CD14-positive monocyte (primary cell): ENCODE data around the gene MCF2L2. TPM values are rescaled to one million over a fixed set of nuclear protein-coding genes. Genes with fewer than 3 reads are reported as not detected.

Experiments
- DNase-seq, 3 donors: peaks; one replicate each; pipeline ENCODE4 v3.0.0-alpha.2; 2011 to 2022
- H2AFZ ChIP-seq: 2 replicates; pipeline ENCODE4 v1.6.0; 2012; ENCODE audit warnings: mild to moderate bottlenecking, low read depth, low read length, inconsistent platforms; ENCODE audit not compliant: insufficient read depth, poor library complexity, severe bottlenecking
- H3K27ac ChIP-seq, 2 donors: 1 replicate in 1 of 2; 2 replicates in 1 of 2; pipeline ENCODE4 v1.5.1; 2012 to 2013; ENCODE audit warnings: low read length in 2 of 2, control low read depth in 1 of 2, inconsistent platforms in 1 of 2, low read depth in 1 of 2, mild to moderate bottlenecking in 1 of 2
- H3K27me3 ChIP-seq, 2 donors: one replicate each; pipeline versions ENCODE4 v1.6.0 to v1.6.1; 2011 to 2013; ENCODE audit warnings: low read length in 2 of 2; ENCODE audit not compliant: control insufficient read depth in 2 of 2, insufficient read depth in 2 of 2
- H3K36me3 ChIP-seq, 2 donors: replicated peaks in 1 of 2; 1 replicate in 1 of 2; 2 replicates in 1 of 2; pipeline versions ENCODE4 v1.5.1 to v1.6.1; 2012 to 2013; ENCODE audit warnings: low read length in 2 of 2, control low read depth in 1 of 2, inconsistent platforms in 1 of 2, mild to moderate bottlenecking in 1 of 2; ENCODE audit not compliant: insufficient read depth in 2 of 2, control insufficient read depth in 1 of 2
- H3K4me1 ChIP-seq, 2 donors: 1 replicate in 1 of 2; 2 replicates in 1 of 2; pipeline versions ENCODE4 v1.5.1 to v1.6.1; 2012 to 2013; ENCODE audit warnings: low read length in 2 of 2, control low read depth in 1 of 2, inconsistent platforms in 1 of 2, mild to moderate bottlenecking in 1 of 2, moderate library complexity in 1 of 2; ENCODE audit not compliant: insufficient read depth in 2 of 2, control insufficient read depth in 1 of 2
- H3K4me2 ChIP-seq: replicated peaks from 2 replicates; pipeline ENCODE3; 2012; ENCODE audit warnings: low read length, moderate library complexity, mild to moderate bottlenecking; ENCODE audit not compliant: poor library complexity, severe bottlenecking; ENCODE audit errors: extremely low read depth
- H3K4me3 ChIP-seq, 3 experiments: fragments of 200-600 bp in 1 of 3; sonication (generic) in 1 of 3; replicated peaks in 1 of 3; 1 replicate in 2 of 3; 2 replicates in 1 of 3; pipeline ENCODE4 v1.5.1; 2011 to 2013; ENCODE audit warnings: low read length in 3 of 3, mild to moderate bottlenecking in 3 of 3, control low read depth in 2 of 3, low read depth in 2 of 3, inconsistent platforms in 1 of 3, moderate library complexity in 1 of 3
- H3K79me2 ChIP-seq: 2 replicates; pipeline ENCODE4 v1.6.0; 2012; ENCODE audit warnings: mild to moderate bottlenecking, control low read depth, inconsistent platforms, low read length, moderate library complexity; ENCODE audit not compliant: insufficient read depth
- H3K9ac ChIP-seq: 2 replicates; pipeline ENCODE4 v1.6.0; 2017; ENCODE audit warnings: low read length, mild to moderate bottlenecking; ENCODE audit not compliant: insufficient read depth, poor library complexity, severe bottlenecking
- H3K9me3 ChIP-seq, 2 donors: replicated peaks in 1 of 2; 1 replicate in 1 of 2; 2 replicates in 1 of 2; pipeline versions ENCODE4 v1.5.1 to v1.6.1; 2012 to 2013; ENCODE audit warnings: low read length in 2 of 2, control low read depth in 1 of 2; ENCODE audit not compliant: control insufficient read depth in 1 of 2, insufficient read depth in 1 of 2
- H4K20me1 ChIP-seq: 2 replicates; pipeline ENCODE4 v1.6.0; 2012; ENCODE audit warnings: mild to moderate bottlenecking, low read length, control low read depth, moderate library complexity; ENCODE audit not compliant: insufficient read depth
- H3K27ac Mint-ChIP-seq, 7 donors: one replicate each; pipeline ENCODE4 v1.8.0; 2020; ENCODE audit warnings: mild to moderate bottlenecking in 7 of 7, mixed read lengths in 7 of 7, moderate library complexity in 6 of 7, inconsistent platforms in 2 of 7
- H3K27me3 Mint-ChIP-seq, 3 donors: one replicate each; pipeline ENCODE4 v1.8.0; 2021 to 2022; ENCODE audit warnings: low read depth in 3 of 3, mild to moderate bottlenecking in 3 of 3, mixed read lengths in 3 of 3, moderate library complexity in 3 of 3, inconsistent platforms in 1 of 3
- H3K36me3 Mint-ChIP-seq, 2 donors: one replicate each; pipeline ENCODE4 v1.8.0; 2020; ENCODE audit warnings: mixed read lengths in 2 of 2, inconsistent platforms in 1 of 2, mild to moderate bottlenecking in 1 of 2
- H3K4me1 Mint-ChIP-seq: one replicate; pipeline ENCODE4 v1.8.0; 2020; ENCODE audit warnings: mild to moderate bottlenecking, mixed read lengths
- H3K4me3 Mint-ChIP-seq, 2 donors: one replicate each; pipeline ENCODE4 v1.8.0; 2020; ENCODE audit warnings: mild to moderate bottlenecking in 2 of 2, mixed read lengths in 2 of 2, moderate library complexity in 1 of 2
- H3K9me3 Mint-ChIP-seq, 7 donors: one replicate each; pipeline ENCODE4 v1.8.0; 2020 to 2022; ENCODE audit warnings: mixed read lengths in 7 of 7, mild to moderate bottlenecking in 6 of 7, moderate library complexity in 6 of 7, inconsistent platforms in 2 of 7
- CTCF ChIP-seq: fragments of 200-600 bp; IDR thresholded peaks from one replicate; pipeline ENCODE4 v1.8.0; 2022; ENCODE audit warnings: antibody characterized with exemption, mild to moderate bottlenecking
- WGBS: methylation state at CpG from one replicate; pipeline ENCODE4 v1.1.5; 2013; ENCODE audit warnings: missing lambda C conversion rate; ENCODE audit not compliant: insufficient coverage; 5-methylcytosine and 5-hydroxymethylcytosine counted together
- intact Hi-C, 2 donors: fragments of 100-400 bp; cut with micrococcal nuclease; formaldehyde crosslinking; loops; one replicate each; pipeline versions ENCODE4 v1.15.0 to v1.15.1; 2023
- polyA plus RNA-seq, 3 donors: library from polyadenylated mRNA; depleted of rRNA in 1 of 3; unstranded in 2 of 3; stranded (reverse) in 1 of 3; fragments of 300-500 nt in 2 of 3; fragments of >200 nt in 1 of 3; fragmentation: Illumina TruSeq in 2 of 3; gene quantifications; 1 replicate in 2 of 3; 2 replicates in 1 of 3; pipeline ENCODE4 v1.2.3, GENCODE V29; 2012 to 2021

Gene MCF2L2
- polyA plus RNA-seq, 3 donors: 0.01 to 0.13 TPM; not detected in 1

GRCh38 chr3:183388213-183388895 is 40.1 kb downstream of the MCF2L2 start:
- Histone ChIP-seq H2AFZ (no peak overlapping the region), H3K9ac (no peak overlapping the region), H3K9me3 (no peaks in the 10 kb centered on the region), H3K27me3 (no peaks in the 10 kb centered on the region), H3K4me3 (no peak overlapping the region), H3K27ac (no peak overlapping the region), H3K4me1 (peaks cover 0 to 4% of the 10 kb centered on the region in 2 donors), H3K36me3 (no peaks in the 10 kb centered on the region), H4K20me1 (no peaks in the 10 kb centered on the region), H3K79me2 (no peaks in the 10 kb centered on the region), H3K4me2 (no peak overlapping the region)
- H3K27ac Mint-ChIP-seq: no peak overlapping the region
- no peak for TF ChIP-seq CTCF
- H3K4me1 Mint-ChIP-seq: peaks cover 4% of the 10 kb centered on the region
- H3K4me3 Mint-ChIP-seq: no peak overlapping the region
- peaks cover 2% of the 10 kb centered on the region in 3 donors for H3K27me3 Mint-ChIP-seq
- intact Hi-C loops: loop anchor here in 1 of 2 donors (10.0 kb wide), 2 partner anchors 94 to 134 kb away; partner anchors contain the start of gene B3GNT5
- H3K9me3 Mint-ChIP-seq: no peaks in the 10 kb centered on the region
- peak in 1 of 3 donors; percentile 25 for DNase-seq
- no peaks in the 10 kb centered on the region for H3K36me3 Mint-ChIP-seq
- WGBS: 76% methylated on average over 5 of the region's 7 CpGs

GRCh38 chr3:183387797-183388196 is 40.6 kb downstream of the MCF2L2 start:
- Mint-ChIP-seq H3K27me3 (peaks cover 2% of the 10 kb centered on the region in 3 donors), H3K9me3 (no peaks in the 10 kb centered on the region), H3K27ac (no peak overlapping the region), H3K36me3 (no peaks in the 10 kb centered on the region), H3K4me1 (peaks cover 4% of the 10 kb centered on the region), H3K4me3 (no peak overlapping the region)
- no peaks in the 10 kb centered on the region for H3K79me2 ChIP-seq
- no peak for TF ChIP-seq CTCF
- H3K9ac ChIP-seq: no peak overlapping the region
- intact Hi-C loops: loop anchor here in 1 of 2 donors (10.0 kb wide), 2 partner anchors 93 to 133 kb away; partner anchors contain the start of gene B3GNT5
- no peaks in the 10 kb centered on the region for H3K9me3 ChIP-seq
- peaks cover 0 to 4% of the 10 kb centered on the region in 2 donors for H3K4me1 ChIP-seq
- no peak overlapping the region for H3K4me3 ChIP-seq
- no peak for DNase-seq
- no peaks in the 10 kb centered on the region for H3K36me3 ChIP-seq
- H3K27ac ChIP-seq: no peak overlapping the region
- H2AFZ ChIP-seq: no peak overlapping the region
- H3K4me2 ChIP-seq: no peak overlapping the region
- WGBS: no CpG with 5 or more reads among the region's 4 CpGs
- H3K27me3 ChIP-seq: no peaks in the 10 kb centered on the region
- no peaks in the 10 kb centered on the region for H4K20me1 ChIP-seq
